ENCODE results near the gene DCAF12. TPM values are rescaled to one million over a fixed set of nuclear protein-coding genes. Genes with fewer than 3 reads are reported as not detected.

DCAF12 gene
- total RNA-seq = 10 to 100 TPM; 32.7 to 36.3 TPM

- Mint-ChIP-seq H3K4me1 (ENCODE audit: low read depth) (peaks cover 47% of the 10 kb centered on the region), H3K27me3 (ENCODE audit: low read depth) (no peaks in the 10 kb centered on the region)
Measured at GRCh38 chr9:34126207-34127034, at the start of gene DCAF12. Gene DCAF12 (minus strand): TSS chr9:34126698. CDS start chr9:34126431, 267 bp downstream.

GRCh38 chr9:34176089-34176488 is 49.6 kb upstream of the DCAF12 start:
- H3K4me1 Mint-ChIP-seq (ENCODE audit: low read depth) = peaks cover 34% of the 10 kb centered on the region
- H3K27me3 Mint-ChIP-seq (ENCODE audit: low read depth) = no peaks in the 10 kb centered on the region
- ATAC-seq (replicated peaks in 1 of 2) = no peak
- no peaks in the 10 kb centered on the region for H3K9me3 Mint-ChIP-seq
- H3K27ac Mint-ChIP-seq = no peak overlapping the region
- H3K36me3 Mint-ChIP-seq (ENCODE audit: insufficient read depth in 2 of 2) = peaks cover 6 to 12% of the 10 kb centered on the region in 2 donors
- no peak overlapping the region for H3K4me3 Mint-ChIP-seq
- DNase-seq = no peak

More at GRCh38 chr9:34126207-34127034, at the start of gene DCAF12:
- no peaks in the 10 kb centered on the region for H3K9me3 Mint-ChIP-seq
- DNase-seq (peak; percentile 92), ATAC-seq (replicated peaks in 1 of 2) (peak; percentile 94 to 95)
- peak within 1 kb of the TSS; percentile 99 for H3K27ac Mint-ChIP-seq
- peak within 1 kb of the TSS; percentile 97 to 99 for H3K4me3 Mint-ChIP-seq
- H3K36me3 Mint-ChIP-seq (ENCODE audit: insufficient read depth in 2 of 2) = peaks cover 9 to 22% of the 10 kb centered on the region in 2 donors

- ATAC-seq (replicated peaks in 1 of 2) (peak; percentile 74 to 77), DNase-seq (peak; percentile 29 to 30)
- H3K27ac Mint-ChIP-seq = peak overlapping the region; percentile 94
- no peaks in the 10 kb centered on the region for H3K9me3 Mint-ChIP-seq
- H3K4me1 Mint-ChIP-seq (ENCODE audit: low read depth) = peaks cover 23% of the 10 kb centered on the region
- H3K36me3 Mint-ChIP-seq (ENCODE audit: insufficient read depth in 2 of 2) = no peaks in the 10 kb centered on the region
- H3K4me3 Mint-ChIP-seq = peak overlapping the region; percentile 68 to 72
- no peaks in the 10 kb centered on the region for H3K27me3 Mint-ChIP-seq (ENCODE audit: low read depth)
Measured at GRCh38 chr9:34171753-34172535, 45.4 kb upstream of the DCAF12 start.

DNA sequence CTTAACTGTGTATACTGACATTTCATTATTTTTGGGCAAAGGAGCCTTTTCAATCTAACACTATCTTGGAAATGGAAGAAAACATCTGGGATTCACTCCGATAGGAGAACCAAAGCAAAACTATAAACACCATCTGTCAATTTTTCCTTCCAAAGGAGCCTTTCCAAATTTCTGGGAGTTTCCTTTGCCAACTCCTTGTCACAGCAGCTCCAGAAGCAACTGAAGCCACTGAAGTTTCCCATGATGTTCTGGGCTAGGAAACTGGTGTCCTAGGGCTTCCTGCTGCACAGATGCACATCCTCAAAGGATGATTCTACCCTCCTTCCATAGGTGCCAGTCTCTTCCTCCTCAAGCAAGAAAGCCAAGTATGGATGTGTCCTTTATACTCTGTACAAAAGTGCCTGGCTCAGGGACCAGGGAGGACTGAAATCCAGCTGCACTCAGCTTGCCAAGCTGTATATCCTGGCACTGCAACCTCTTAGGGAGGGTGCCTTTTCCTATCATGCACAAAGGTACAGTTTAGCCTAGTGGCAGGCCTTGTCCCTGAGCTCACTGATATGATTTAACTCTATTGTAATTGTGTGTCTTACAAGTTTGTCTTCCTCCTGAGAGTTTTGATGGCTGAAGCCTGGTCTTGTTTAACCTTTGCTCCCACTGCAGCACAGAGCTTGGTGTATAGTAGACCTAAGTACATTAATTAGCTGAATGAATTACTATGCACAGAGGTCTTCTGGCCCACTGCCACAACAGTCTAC is 43.9 kb upstream of the DCAF12 start:
- Mint-ChIP-seq H3K9me3 (no peaks in the 10 kb centered on the region), H3K27ac (no peak overlapping the region), H3K4me1 (ENCODE audit: low read depth) (peaks cover 11% of the 10 kb centered on the region), H3K4me3 (no peak overlapping the region), H3K27me3 (ENCODE audit: low read depth) (no peaks in the 10 kb centered on the region), H3K36me3 (ENCODE audit: insufficient read depth in 2 of 2) (no peaks in the 10 kb centered on the region)
- ATAC-seq (replicated peaks in 1 of 2) (no peak), DNase-seq (no peak)

DNA sequence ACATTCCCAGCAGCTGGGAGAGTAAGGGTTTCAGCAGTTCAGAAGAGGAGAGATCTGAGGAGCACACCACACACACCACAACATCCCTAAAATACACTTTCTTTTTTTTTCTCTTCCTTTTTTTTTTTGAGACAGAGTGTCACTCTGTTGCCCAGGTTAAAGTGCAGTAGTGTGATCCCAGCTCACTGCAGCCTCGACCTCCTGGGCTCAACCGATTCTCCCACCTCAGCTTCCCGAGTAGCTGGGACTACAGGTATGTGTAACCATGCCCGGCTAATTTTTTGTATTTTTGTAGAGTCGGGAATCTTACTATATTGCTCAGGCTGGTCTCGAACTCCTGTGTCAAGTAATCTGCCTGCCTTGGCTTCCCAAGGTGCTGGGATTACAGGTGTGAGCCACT is 42.6 kb upstream of the DCAF12 start:
- Mint-ChIP-seq H3K36me3 (ENCODE audit: insufficient read depth in 2 of 2) (no peaks in the 10 kb centered on the region), H3K27ac (no peak overlapping the region), H3K4me3 (no peak overlapping the region), H3K9me3 (no peaks in the 10 kb centered on the region), H3K27me3 (ENCODE audit: low read depth) (no peaks in the 10 kb centered on the region), H3K4me1 (ENCODE audit: low read depth) (peaks cover 11% of the 10 kb centered on the region)
- ATAC-seq (replicated peaks in 1 of 2) (no peak), DNase-seq (no peak)

GRCh38 chr9:34163434-34163833 is 36.9 kb upstream of the DCAF12 start:
- Mint-ChIP-seq H3K36me3 (ENCODE audit: insufficient read depth in 2 of 2) (no peaks in the 10 kb centered on the region), H3K27ac (no peak overlapping the region), H3K27me3 (ENCODE audit: low read depth) (no peaks in the 10 kb centered on the region), H3K9me3 (no peaks in the 10 kb centered on the region), H3K4me1 (ENCODE audit: low read depth) (no peaks in the 10 kb centered on the region), H3K4me3 (no peak overlapping the region)
- ATAC-seq (replicated peaks in 1 of 2) = no peak
- DNase-seq = no peak

DNA sequence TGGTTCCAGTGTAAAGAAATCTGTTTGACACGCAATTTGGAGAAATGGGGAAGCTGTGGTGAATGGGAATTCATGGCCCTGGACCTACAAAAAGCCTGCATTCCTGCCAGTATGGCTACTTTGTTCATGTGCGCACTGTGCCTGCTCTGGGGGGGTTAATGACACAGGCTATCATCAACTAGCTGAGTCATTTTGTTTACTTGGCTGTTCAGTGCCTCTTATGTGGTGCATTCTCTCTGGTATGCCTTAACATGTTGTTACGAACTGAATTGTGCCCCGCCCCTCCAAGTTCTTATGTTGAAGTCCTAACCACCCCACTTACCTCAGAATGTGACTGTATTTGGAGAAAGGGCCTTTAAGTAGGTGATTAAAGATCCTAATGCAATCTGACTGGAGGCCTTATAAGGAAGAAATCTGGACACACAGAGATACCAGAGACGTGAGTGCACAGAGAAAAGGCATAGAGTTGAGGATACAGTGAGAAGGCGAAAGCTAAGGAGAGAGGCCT is 31.9 kb upstream of the DCAF12 start:
- Mint-ChIP-seq H3K27ac (no peak overlapping the region), H3K9me3 (no peaks in the 10 kb centered on the region), H3K4me3 (no peak overlapping the region), H3K36me3 (ENCODE audit: insufficient read depth in 2 of 2) (no peaks in the 10 kb centered on the region), H3K27me3 (ENCODE audit: low read depth) (no peaks in the 10 kb centered on the region), H3K4me1 (ENCODE audit: low read depth) (no peaks in the 10 kb centered on the region)
- DNase-seq = no peak
- ATAC-seq (replicated peaks in 1 of 2) = no peak

DNA sequence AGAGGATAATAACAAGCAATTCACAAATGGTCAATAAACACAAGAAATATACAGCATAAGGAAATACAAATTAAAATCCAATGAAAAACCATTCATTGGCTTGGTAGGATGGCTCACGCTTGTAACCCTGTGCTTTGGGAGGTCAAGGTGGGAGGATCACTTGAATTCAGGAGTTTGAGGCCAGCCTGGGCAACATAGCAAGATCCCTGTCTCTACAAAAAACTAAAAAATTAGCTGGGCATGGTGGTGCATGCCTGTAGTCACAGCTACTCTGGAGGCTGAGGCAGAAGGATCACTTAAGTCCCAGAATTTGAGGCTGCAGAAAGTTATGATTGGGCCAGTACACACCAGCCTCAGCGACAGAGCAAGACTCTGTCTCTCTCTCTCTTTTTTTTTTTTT is 31.4 kb upstream of the DCAF12 start:
- ATAC-seq (replicated peaks in 1 of 2) (no peak), DNase-seq (no peak)
- H3K36me3 Mint-ChIP-seq (ENCODE audit: insufficient read depth in 2 of 2) = no peaks in the 10 kb centered on the region
- H3K9me3 Mint-ChIP-seq = no peaks in the 10 kb centered on the region
- no peaks in the 10 kb centered on the region for H3K4me1 Mint-ChIP-seq (ENCODE audit: low read depth)
- no peaks in the 10 kb centered on the region for H3K27me3 Mint-ChIP-seq (ENCODE audit: low read depth)
- H3K27ac Mint-ChIP-seq = no peak overlapping the region
- H3K4me3 Mint-ChIP-seq = no peak overlapping the region

DNA sequence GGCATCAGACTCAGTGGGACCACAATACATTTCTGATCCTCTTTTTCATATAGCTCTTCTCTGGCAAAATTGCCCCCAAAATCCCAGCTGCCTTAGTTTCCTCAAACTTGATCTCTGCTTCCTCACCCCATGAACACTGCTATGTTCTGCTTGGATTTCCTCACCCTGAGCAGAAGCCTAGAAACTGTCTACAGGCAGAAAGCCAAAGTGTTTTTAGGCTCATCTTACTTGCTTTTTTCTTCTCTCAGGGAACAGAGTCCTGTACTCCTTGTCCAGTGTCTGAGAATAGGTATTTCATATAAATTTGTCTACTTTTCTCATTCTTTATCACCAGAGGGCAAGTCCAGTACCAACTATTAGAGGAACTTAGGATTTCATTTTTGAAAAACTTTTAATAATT is 30.8 kb upstream of the DCAF12 start:
- Mint-ChIP-seq H3K27ac (no peak overlapping the region), H3K36me3 (ENCODE audit: insufficient read depth in 2 of 2) (no peaks in the 10 kb centered on the region), H3K4me3 (no peak overlapping the region), H3K4me1 (ENCODE audit: low read depth) (no peaks in the 10 kb centered on the region), H3K9me3 (no peaks in the 10 kb centered on the region), H3K27me3 (ENCODE audit: low read depth) (no peaks in the 10 kb centered on the region)
- ATAC-seq (replicated peaks in 1 of 2) (no peak), DNase-seq (no peak)

DNA sequence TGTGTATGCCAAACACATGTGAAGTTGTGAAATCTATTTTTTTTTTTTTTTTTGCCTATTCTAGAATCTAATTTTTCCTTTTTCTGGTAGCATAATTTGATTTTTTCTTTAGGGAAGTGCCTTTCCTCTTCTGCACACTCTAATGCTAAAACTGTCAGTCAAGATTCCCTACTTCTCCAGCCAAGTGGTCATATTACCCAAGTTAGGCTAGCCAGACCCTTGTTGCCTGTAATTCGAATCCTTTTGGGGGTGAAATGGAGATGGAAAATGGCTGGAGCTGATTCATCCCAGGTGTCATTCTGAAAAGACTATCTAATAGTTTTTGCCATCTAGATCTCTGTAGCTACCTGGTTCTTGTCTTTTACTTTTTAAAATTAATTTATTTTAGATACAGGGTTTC is 27.6 kb upstream of the DCAF12 start:
- Mint-ChIP-seq H3K4me1 (ENCODE audit: low read depth) (no peaks in the 10 kb centered on the region), H3K27me3 (ENCODE audit: low read depth) (no peaks in the 10 kb centered on the region), H3K27ac (no peak overlapping the region), H3K4me3 (no peak overlapping the region), H3K9me3 (no peaks in the 10 kb centered on the region), H3K36me3 (ENCODE audit: insufficient read depth in 2 of 2) (no peaks in the 10 kb centered on the region)
- DNase-seq (no peak), ATAC-seq (replicated peaks in 1 of 2) (no peak)

- no peaks in the 10 kb centered on the region for H3K36me3 Mint-ChIP-seq (ENCODE audit: insufficient read depth in 2 of 2)
- no peak overlapping the region for H3K4me3 Mint-ChIP-seq
- no peaks in the 10 kb centered on the region for H3K4me1 Mint-ChIP-seq (ENCODE audit: low read depth)
- no peaks in the 10 kb centered on the region for H3K27me3 Mint-ChIP-seq (ENCODE audit: low read depth)
- DNase-seq (no peak), ATAC-seq (replicated peaks in 1 of 2) (no peak)
- no peaks in the 10 kb centered on the region for H3K9me3 Mint-ChIP-seq
- no peak overlapping the region for H3K27ac Mint-ChIP-seq
Measured at GRCh38 chr9:34151398-34151797, 24.9 kb upstream of the DCAF12 start.

DNA sequence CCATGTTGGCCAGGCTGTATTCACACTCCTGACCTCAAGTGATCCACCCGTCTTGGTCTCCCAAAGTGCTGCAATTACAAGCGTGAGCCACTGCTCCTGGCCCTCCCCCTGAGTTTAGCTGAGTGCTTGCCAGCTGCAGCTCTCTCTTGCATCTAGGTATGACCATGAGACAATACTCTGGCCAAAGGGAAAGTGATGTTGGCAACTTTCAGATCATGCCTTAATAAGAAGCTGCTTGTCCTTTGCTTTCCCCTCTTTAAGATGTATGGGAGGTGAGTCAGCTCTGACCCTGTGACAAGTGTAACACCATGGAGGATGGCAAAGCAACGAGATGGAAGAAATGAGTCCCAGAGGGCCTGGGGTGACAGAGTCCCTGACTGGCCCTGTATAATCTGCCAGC is 18.7 kb upstream of the DCAF12 start:
- DNase-seq = no peak
- H3K9me3 Mint-ChIP-seq = no peaks in the 10 kb centered on the region
- H3K36me3 Mint-ChIP-seq (ENCODE audit: insufficient read depth in 2 of 2) = no peaks in the 10 kb centered on the region
- no peak overlapping the region for H3K27ac Mint-ChIP-seq
- no peak for ATAC-seq (replicated peaks in 1 of 2)
- H3K4me1 Mint-ChIP-seq (ENCODE audit: low read depth) = no peaks in the 10 kb centered on the region
- no peaks in the 10 kb centered on the region for H3K27me3 Mint-ChIP-seq (ENCODE audit: low read depth)
- H3K4me3 Mint-ChIP-seq = no peak overlapping the region

GRCh38 chr9:34143116-34143515 is 16.6 kb upstream of the DCAF12 start:
- H3K36me3 Mint-ChIP-seq (ENCODE audit: insufficient read depth in 2 of 2) = no peaks in the 10 kb centered on the region
- no peaks in the 10 kb centered on the region for H3K27me3 Mint-ChIP-seq (ENCODE audit: low read depth)
- DNase-seq (no peak), ATAC-seq (replicated peaks in 1 of 2) (no peak)
- no peak overlapping the region for H3K27ac Mint-ChIP-seq
- H3K4me1 Mint-ChIP-seq (ENCODE audit: low read depth) = no peaks in the 10 kb centered on the region
- H3K9me3 Mint-ChIP-seq = no peaks in the 10 kb centered on the region
- H3K4me3 Mint-ChIP-seq = no peak overlapping the region
